Keratinocyte (primary cell): Measurements from ENCODE around the gene CDIPT. TPM values are rescaled to one million over a fixed set of nuclear protein-coding genes. Genes with fewer than 3 reads are reported as not detected.

Experiments used
- DNase-seq: peaks from one replicate; pipeline ENCODE4 v3.0.0-alpha.2; 2011; ENCODE audit warnings: low read depth, missing footprints, low spot score
- FAIRE-seq: peaks from 2 replicates; lab custom pipeline; 2011; peaks lifted over from hg19 to GRCh38; lab: Jason Lieb, UNC
- H2AFZ ChIP-seq: 2 replicates; pipeline ENCODE4 v1.6.0; 2012; ENCODE audit warnings: low read length, control low read depth, inconsistent platforms; ENCODE audit not compliant: control insufficient read depth
- H3K27ac ChIP-seq: 2 replicates; pipeline ENCODE4 v1.5.1; 2011; ENCODE audit warnings: low read length; ENCODE audit not compliant: control insufficient read depth, insufficient read depth
- H3K27me3 ChIP-seq: 3 replicates; pipeline ENCODE4 v1.6.0; 2011; ENCODE audit warnings: low read length; ENCODE audit not compliant: control insufficient read depth, insufficient read depth; ENCODE audit errors: extremely low read depth
- H3K36me3 ChIP-seq, 2 experiments: 2 replicates in 1 of 2; 3 replicates in 1 of 2; pipeline ENCODE4 v1.5.1; 2011; ENCODE audit warnings: low read length in 2 of 2, mild to moderate bottlenecking in 1 of 2; ENCODE audit not compliant: control insufficient read depth in 2 of 2, insufficient read depth in 2 of 2; ENCODE audit errors: extremely low read depth in 1 of 2
- H3K4me1 ChIP-seq: 3 replicates; pipeline ENCODE4 v1.5.1; 2011; ENCODE audit warnings: low read length; ENCODE audit not compliant: control insufficient read depth, insufficient read depth; ENCODE audit errors: extremely low read depth
- H3K4me2 ChIP-seq: 3 replicates; pipeline ENCODE4 v1.6.0; 2011; ENCODE audit warnings: low read depth, low read length; ENCODE audit not compliant: control insufficient read depth, insufficient read depth; ENCODE audit errors: extremely low read depth
- H3K4me3 ChIP-seq, 3 experiments: fragments of 200-600 bp in 1 of 3; sonication (generic) in 1 of 3; 2 replicates in 2 of 3; 3 replicates in 1 of 3; pipeline ENCODE4 v1.5.1; 2011 to 2016; ENCODE audit warnings: low read length in 3 of 3, mild to moderate bottlenecking in 3 of 3, control low read depth in 2 of 3, inconsistent platforms in 1 of 3, low read depth in 1 of 3, mixed read lengths in 1 of 3, mixed run types in 1 of 3, moderate library complexity in 1 of 3; ENCODE audit not compliant: control insufficient read depth in 2 of 3, insufficient read depth in 2 of 3; ENCODE audit errors: extremely low read depth in 1 of 3
- H3K79me2 ChIP-seq: 2 replicates; pipeline ENCODE4 v1.6.0; 2012; ENCODE audit warnings: low read length; ENCODE audit not compliant: control insufficient read depth, insufficient read depth
- H3K9ac ChIP-seq: 3 replicates; pipeline ENCODE4 v1.6.0; 2011; ENCODE audit warnings: low read length; ENCODE audit not compliant: control insufficient read depth, insufficient read depth; ENCODE audit errors: extremely low read depth
- H3K9me1 ChIP-seq: 3 replicates; pipeline ENCODE4 v1.6.0; 2011; ENCODE audit warnings: low read length; ENCODE audit not compliant: control insufficient read depth, insufficient read depth; ENCODE audit errors: extremely low read depth
- H3K9me3 ChIP-seq: 2 replicates; pipeline ENCODE4 v1.5.1; 2012; ENCODE audit warnings: low read depth, low read length; ENCODE audit not compliant: control insufficient read depth
- H4K20me1 ChIP-seq: 3 replicates; pipeline ENCODE4 v1.6.0; 2011; ENCODE audit warnings: low read length; ENCODE audit not compliant: control insufficient read depth, insufficient read depth; ENCODE audit errors: extremely low read depth
- EZH2 ChIP-seq: IDR thresholded peaks from one replicate; pipeline ENCODE4 v1.6.1; 2012; ENCODE audit warnings: inconsistent platforms, mild to moderate bottlenecking, low read length, moderate library complexity
- dilution Hi-C: fragments of 300-500 bp; cut with MboI; formaldehyde crosslinking; loops from one replicate; pipeline ENCODE4 v1.7.0; 2020; ENCODE audit warnings: low sequenced_read_pairs; ENCODE audit not compliant: extremely low pct_ligation_motif_present
- polyA plus RNA-seq, 5 experiments: library from polyadenylated mRNA; depleted of rRNA in 3 of 5; stranded (reverse) in 3 of 5; stranded (forward) in 1 of 5; unstranded in 1 of 5; fragments of >200 nt; gene quantifications; 1 replicate in 1 of 5; 2 replicates in 3 of 5; 3 replicates in 1 of 5; pipeline versions ENCODE4 v1.2.1 to v1.2.3, GENCODE V29; 2011 to 2012; ENCODE audit warnings: missing spikeins in 2 of 5, low read depth in 1 of 5, low replicate concordance in 1 of 5
- TF ChIP-seq, protein P1 (sequence below), 3 experiments: IDR thresholded peaks in 1 of 3; conservative IDR thresholded peaks in 1 of 3; optimal IDR thresholded peaks in 1 of 3; 2 replicates in 2 of 3; 3 replicates in 1 of 3; pipeline versions ENCODE3 to v1.5.1; 2011; ENCODE audit warnings: low read length in 3 of 3, mild to moderate bottlenecking in 3 of 3, moderate library complexity in 2 of 3, control low read depth in 1 of 3, inconsistent platforms in 1 of 3; ENCODE audit not compliant: insufficient read depth in 2 of 3; ENCODE audit errors: extremely low read depth in 1 of 3

The CDIPT gene
- polyA plus RNA-seq, 1 donor (not counting 4 experiments of a cell fraction or from before 2014, with no cell fraction given) = 49.5 TPM

DNA sequence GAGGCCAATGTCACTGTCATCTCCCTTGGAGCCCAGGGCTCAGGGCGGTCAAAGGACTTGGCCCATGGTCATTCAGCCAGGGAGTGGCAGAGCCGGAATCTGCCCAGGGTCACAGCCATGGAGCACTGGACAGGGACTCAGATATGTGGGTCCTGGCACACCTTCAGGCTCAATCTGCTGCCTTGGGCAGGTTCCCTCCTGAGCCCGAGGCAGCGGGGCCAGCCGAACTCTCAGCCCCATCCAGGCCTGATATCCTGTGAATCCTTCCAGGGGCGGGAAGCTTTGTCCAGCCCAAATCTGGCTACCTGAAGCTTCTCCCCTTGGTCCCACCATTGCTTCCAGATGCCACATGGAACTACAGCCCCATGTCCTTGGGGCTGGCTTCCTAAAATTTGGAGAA lies 12.2 kb upstream of the CDIPT start:
- no peaks in the 10 kb centered on the region for H3K9me1 ChIP-seq
- no peak overlapping the region for H3K27ac ChIP-seq
- H3K79me2 ChIP-seq = no peaks in the 10 kb centered on the region
- no peaks in the 10 kb centered on the region for H3K36me3 ChIP-seq
- H4K20me1 ChIP-seq = no peaks in the 10 kb centered on the region
- H3K9me3 ChIP-seq = no peaks in the 10 kb centered on the region
- no peak for TF ChIP-seq EZH2
- TF ChIP-seq, protein P1, sequence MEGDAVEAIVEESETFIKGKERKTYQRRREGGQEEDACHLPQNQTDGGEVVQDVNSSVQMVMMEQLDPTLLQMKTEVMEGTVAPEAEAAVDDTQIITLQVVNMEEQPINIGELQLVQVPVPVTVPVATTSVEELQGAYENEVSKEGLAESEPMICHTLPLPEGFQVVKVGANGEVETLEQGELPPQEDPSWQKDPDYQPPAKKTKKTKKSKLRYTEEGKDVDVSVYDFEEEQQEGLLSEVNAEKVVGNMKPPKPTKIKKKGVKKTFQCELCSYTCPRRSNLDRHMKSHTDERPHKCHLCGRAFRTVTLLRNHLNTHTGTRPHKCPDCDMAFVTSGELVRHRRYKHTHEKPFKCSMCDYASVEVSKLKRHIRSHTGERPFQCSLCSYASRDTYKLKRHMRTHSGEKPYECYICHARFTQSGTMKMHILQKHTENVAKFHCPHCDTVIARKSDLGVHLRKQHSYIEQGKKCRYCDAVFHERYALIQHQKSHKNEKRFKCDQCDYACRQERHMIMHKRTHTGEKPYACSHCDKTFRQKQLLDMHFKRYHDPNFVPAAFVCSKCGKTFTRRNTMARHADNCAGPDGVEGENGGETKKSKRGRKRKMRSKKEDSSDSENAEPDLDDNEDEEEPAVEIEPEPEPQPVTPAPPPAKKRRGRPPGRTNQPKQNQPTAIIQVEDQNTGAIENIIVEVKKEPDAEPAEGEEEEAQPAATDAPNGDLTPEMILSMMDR (optimal IDR thresholded peaks at IDR 0.05 in 1 of 3, IDR thresholded peaks at IDR 0.05 in 1 of 3, conservative IDR thresholded peaks at IDR 0.05 in 1 of 3; ENCODE audit: extremely low read depth in 1 of 3, insufficient read depth in 2 of 3, low read length in 3 of 3) = no peak
- H3K27me3 ChIP-seq = peaks cover 26% of the 10 kb centered on the region
- H3K4me2 ChIP-seq = no peak overlapping the region
- FAIRE-seq = no peak
- no peak overlapping the region for H3K4me3 ChIP-seq
- H2AFZ ChIP-seq = no peak overlapping the region
- no peaks in the 10 kb centered on the region for H3K4me1 ChIP-seq
- no peak for DNase-seq
- dilution Hi-C loops = no loop called here
- no peak overlapping the region for H3K9ac ChIP-seq

DNA sequence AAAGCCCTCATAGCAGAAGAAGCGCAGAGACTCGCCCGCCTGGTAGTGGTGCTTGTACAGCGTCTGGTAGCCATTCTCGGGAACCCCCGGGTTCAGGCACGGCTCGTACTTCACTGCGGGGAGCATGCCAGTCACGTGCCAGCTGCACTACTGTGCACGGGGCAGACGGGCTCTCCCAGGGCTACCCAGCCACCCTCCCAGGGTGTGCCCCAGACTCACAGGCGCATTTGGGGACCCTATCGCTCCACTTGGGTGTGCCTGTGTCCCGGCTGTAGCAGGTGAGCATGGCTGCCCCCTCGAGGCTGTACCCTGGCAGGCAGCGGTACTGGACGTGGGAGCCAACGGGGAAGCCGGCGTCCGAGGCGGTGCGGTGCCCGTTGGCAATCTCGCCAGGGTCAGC lies 10.3 kb upstream of the CDIPT start:
- FAIRE-seq (no peak), DNase-seq (no peak)
- Histone ChIP-seq H3K4me1 (no peaks in the 10 kb centered on the region), H3K9me1 (no peaks in the 10 kb centered on the region), H3K9me3 (no peaks in the 10 kb centered on the region), H3K27ac (no peak overlapping the region), H3K79me2 (no peaks in the 10 kb centered on the region), H4K20me1 (no peaks in the 10 kb centered on the region), H3K27me3 (peaks cover 26% of the 10 kb centered on the region), H3K4me3 (no peak overlapping the region), H3K4me2 (no peak overlapping the region), H3K36me3 (no peaks in the 10 kb centered on the region), H3K9ac (no peak overlapping the region), H2AFZ (no peak overlapping the region)
- TF ChIP-seq EZH2 = no peak
- TF ChIP-seq, protein P1 (optimal IDR thresholded peaks at IDR 0.05 in 1 of 3, IDR thresholded peaks at IDR 0.05 in 1 of 3, conservative IDR thresholded peaks at IDR 0.05 in 1 of 3; ENCODE audit: extremely low read depth in 1 of 3, insufficient read depth in 2 of 3, low read length in 3 of 3) = no peak
- dilution Hi-C loops = no loop called here
